Skin epidermis (tissue), 12 donors: ENCODE results near the gene UNC13B.
"Not testable (repeated sequence)": the region's sequence is repeated elsewhere in the genome, so short reads cannot be mapped to it uniquely, and the experiment has no call there.

Experiments
- H3K27ac ChIP-seq, 21 experiments: fragments of 200-600 bp; sonication (generic) in 11 of 21; one replicate each; pipeline ENCODE4 v1.5.0; 2020; ENCODE audit warnings: mild to moderate bottlenecking in 3 of 21, inconsistent platforms in 2 of 21, moderate library complexity in 2 of 21
- H3K4me3 ChIP-seq, 7 experiments: fragments of 200-600 bp; sonication (generic) in 2 of 7; one replicate each; pipeline ENCODE4 v1.5.0; 2020; ENCODE audit warnings: inconsistent platforms in 2 of 7, mild to moderate bottlenecking in 2 of 7, moderate library complexity in 1 of 7

The UNC13B gene

GRCh38 chr9:35203528-35203927 is 41.7 kb downstream of the UNC13B start:
- no peak overlapping the region for H3K4me3 ChIP-seq
- H3K27ac ChIP-seq, result no peak overlapping the region

GRCh38 chr9:35205340-35205739 is 43.5 kb downstream of the UNC13B start:
- H3K27ac ChIP-seq, result no peak overlapping the region
- H3K4me3 ChIP-seq, result no peak overlapping the region

- Histone ChIP-seq H3K27ac (no peak overlapping the region), H3K4me3 (no peak overlapping the region)
Measured at GRCh38 chr9:35211854-35212253, 50.0 kb downstream of the UNC13B start.

GRCh38 chr9:35220659-35221338 is 59.0 kb downstream of the UNC13B start:
- Histone ChIP-seq H3K27ac (no peak overlapping the region), H3K4me3 (no peak overlapping the region)

GRCh38 chr9:35225677-35226076 is 63.9 kb downstream of the UNC13B start:
- H3K27ac ChIP-seq, result no peak overlapping the region
- no peak overlapping the region for H3K4me3 ChIP-seq

- Histone ChIP-seq H3K27ac (no peak overlapping the region), H3K4me3 (no peak overlapping the region)
Measured at GRCh38 chr9:35226651-35227050, 64.8 kb downstream of the UNC13B start.

- no peak overlapping the region for H3K4me3 ChIP-seq
- no peak overlapping the region for H3K27ac ChIP-seq
Measured at GRCh38 chr9:35227284-35227683, 65.5 kb downstream of the UNC13B start.

GRCh38 chr9:35229066-35229778 is 67.4 kb downstream of the UNC13B start:
- H3K4me3 ChIP-seq, result no peak overlapping the region
- H3K27ac ChIP-seq, result no peak overlapping the region

- H3K4me3 ChIP-seq, result no peak overlapping the region
- no peak overlapping the region for H3K27ac ChIP-seq
Measured at GRCh38 chr9:35229779-35230143, 68.0 kb downstream of the UNC13B start.

- Histone ChIP-seq H3K4me3 (no peak overlapping the region), H3K27ac (no peak overlapping the region)
Measured at GRCh38 chr9:35232867-35233544, 71.2 kb downstream of the UNC13B start.

GRCh38 chr9:35236692-35237091 is 74.9 kb downstream of the UNC13B start:
- no peak overlapping the region for H3K27ac ChIP-seq

GRCh38 chr9:35237311-35237710 is 75.5 kb downstream of the UNC13B start:
- Histone ChIP-seq H3K27ac (no peak overlapping the region), H3K4me3 (no peak overlapping the region)

More at GRCh38 chr9:35236692-35237091, 74.9 kb downstream of the UNC13B start:
- no peak overlapping the region for H3K4me3 ChIP-seq

GRCh38 chr9:35245945-35246344 is 84.1 kb downstream of the UNC13B start:
- not testable (repeated sequence) for H3K4me3 ChIP-seq, H3K27ac ChIP-seq

- Histone ChIP-seq H3K4me3 (no peak overlapping the region), H3K27ac (no peak overlapping the region)
Measured at GRCh38 chr9:35253075-35253474, 91.3 kb downstream of the UNC13B start.

GRCh38 chr9:35254237-35254636 is 92.4 kb downstream of the UNC13B start:
- no peak overlapping the region for H3K4me3 ChIP-seq
- H3K27ac ChIP-seq, result no peak overlapping the region

GRCh38 chr9:35254984-35255857 is 93.4 kb downstream of the UNC13B start:
- Histone ChIP-seq H3K27ac (no peak overlapping the region), H3K4me3 (no peak overlapping the region)

GRCh38 chr9:35257986-35258659 is 96.3 kb downstream of the UNC13B start:
- peak overlapping the region in 1 of 21 experiments; percentile 26 for H3K27ac ChIP-seq
- H3K4me3 ChIP-seq, result no peak overlapping the region

GRCh38 chr9:35258660-35259474 is 97.1 kb downstream of the UNC13B start:
- Histone ChIP-seq H3K4me3 (no peak overlapping the region), H3K27ac (peak overlapping the region in 1 of 21 experiments; percentile 26)

- no peak overlapping the region for H3K4me3 ChIP-seq
- H3K27ac ChIP-seq, result no peak overlapping the region
Measured at GRCh38 chr9:35260186-35260585, 98.4 kb downstream of the UNC13B start.
